HepG2 (cell line): ENCODE results near the gene TFRC. TPM values are rescaled to one million over a fixed set of nuclear protein-coding genes. Genes with fewer than 3 reads are reported as not detected.

Experiments used
- LCORL ChIP-seq, 2 experiments: fragments of 450-650 bp in 1 of 2; sonication (generic) in 1 of 2; formaldehyde crosslinking in 1 of 2; IDR thresholded peaks; 2 replicates each; pipeline versions ENCODE4 v1.5.0 to v1.6.1; 2017 to 2020; ENCODE audit warnings: antibody characterized with exemption in 1 of 2, missing genetic modification reagents in 1 of 2
- NFIC ChIP-seq: IDR thresholded peaks from 2 replicates; pipeline ENCODE4 v1.6.1; 2012; ENCODE audit warnings: mild to moderate bottlenecking, low read length, inconsistent platforms
- NR2F6 ChIP-seq, 2 experiments: IDR thresholded peaks; 2 replicates each; pipeline ENCODE4 v1.6.1; 2016; ENCODE audit warnings: antibody characterized with exemption in 1 of 2, mild to moderate bottlenecking in 1 of 2
- POGZ ChIP-seq: sonication (generic); formaldehyde crosslinking; IDR thresholded peaks from 2 replicates; pipeline ENCODE4 v1.4.0; 2020; ENCODE audit warnings: mild to moderate bottlenecking, missing genetic modification reagents
- RNF2 ChIP-seq: fragments of 450-650 bp; conservative IDR thresholded peaks from 2 replicates; pipeline ENCODE4 v1.6.1; 2016; ENCODE audit warnings: low read depth
- TAF1 ChIP-seq: sonication (generic); formaldehyde crosslinking; IDR thresholded peaks from 2 replicates; pipeline ENCODE4 v1.4.0; 2020; ENCODE audit warnings: missing genetic modification reagents
- XRCC5 ChIP-seq: fragments of 200-400 bp; formaldehyde crosslinking; optimal IDR thresholded peaks from 2 replicates; pipeline ENCODE3; 2017; ENCODE audit warnings: mild to moderate bottlenecking, low read length
- ZNF251 ChIP-seq: sonication (generic); formaldehyde crosslinking; IDR thresholded peaks from 2 replicates; pipeline ENCODE4 v1.9.0; 2021; ENCODE audit warnings: mild to moderate bottlenecking, missing genetic modification reagents
- ZNF3 ChIP-seq: IDR thresholded peaks from 2 replicates; pipeline ENCODE4 v1.7.0; 2017; ENCODE audit warnings: inconsistent platforms
- ZNF329 ChIP-seq: sonication (generic); formaldehyde crosslinking; IDR thresholded peaks from 2 replicates; pipeline ENCODE4 v1.9.0; 2021; ENCODE audit warnings: low read depth, mild to moderate bottlenecking, missing genetic modification reagents
- ZNF570 ChIP-seq: sonication (generic); formaldehyde crosslinking; IDR thresholded peaks from 2 replicates; pipeline ENCODE4 v1.4.0; 2020; ENCODE audit warnings: mild to moderate bottlenecking, missing genetic modification reagents, borderline replicate concordance
- ZNF572 ChIP-seq: sonication (generic); formaldehyde crosslinking; IDR thresholded peaks from 2 replicates; pipeline ENCODE4 v1.5.1; 2020; ENCODE audit warnings: mild to moderate bottlenecking, missing genetic modification reagents
- ZNF746 ChIP-seq: sonication (generic); formaldehyde crosslinking; IDR thresholded peaks from 2 replicates; pipeline ENCODE4 v1.8.0; 2022; ENCODE audit warnings: mild to moderate bottlenecking, missing genetic modification reagents
- ZNF891 ChIP-seq: sonication (generic); formaldehyde crosslinking; IDR thresholded peaks from 2 replicates; pipeline ENCODE4 v1.5.0; 2020; ENCODE audit warnings: mild to moderate bottlenecking, missing genetic modification reagents
- ZSCAN21 ChIP-seq: sonication (generic); formaldehyde crosslinking; IDR thresholded peaks from 2 replicates; pipeline ENCODE4 v1.8.0; 2022; ENCODE audit warnings: mild to moderate bottlenecking, missing genetic modification reagents, moderate library complexity, borderline replicate concordance
- ZSCAN22 ChIP-seq: sonication (generic); formaldehyde crosslinking; IDR thresholded peaks from 2 replicates; pipeline ENCODE4 v1.4.0; 2020; ENCODE audit warnings: mild to moderate bottlenecking, missing genetic modification reagents
- ZSCAN30 ChIP-seq: sonication (generic); formaldehyde crosslinking; IDR thresholded peaks from 2 replicates; pipeline ENCODE4 v1.5.0; 2020; ENCODE audit warnings: mild to moderate bottlenecking, missing genetic modification reagents
- polyA plus RNA-seq, 8 experiments: library from polyadenylated mRNA; depleted of rRNA in 3 of 8; stranded (reverse) in 7 of 8; unstranded in 1 of 8; fragments of >200 nt; fragmentation: Illumina TruSeq in 4 of 8; extraction: Trizol in 4 of 8; gene quantifications; 2 replicates each; pipeline versions ENCODE4 v1.2.1 to v1.2.3, GENCODE V29; 2011 to 2016; ENCODE audit warnings: low read depth in 4 of 8, missing spikeins in 1 of 8, mixed read lengths in 1 of 8; ENCODE audit not compliant: insufficient read depth in 1 of 8
- total RNA-seq, 5 experiments: library from RNA; depleted of rRNA; stranded (reverse); fragments of >200 nt; fragmentation: Illumina TruSeq; extraction: Trizol; gene quantifications; 2 replicates each; pipeline ENCODE4 v1.2.3, GENCODE V29; 2016; ENCODE audit warnings: low read depth in 1 of 5
- TF ChIP-seq, protein P1 (sequence below): sonication (generic); formaldehyde crosslinking; IDR thresholded peaks from 2 replicates; pipeline ENCODE4 v1.8.0; 2022; ENCODE audit warnings: low read depth, missing genetic modification reagents
- TF ChIP-seq, protein P2 (sequence below): IDR thresholded peaks from 2 replicates; pipeline ENCODE4 v1.6.1; 2016; ENCODE audit warnings: low read depth
- TF ChIP-seq, protein P3 (sequence below): sonication (generic); formaldehyde crosslinking; IDR thresholded peaks from 2 replicates; pipeline ENCODE4 v1.5.1; 2020; ENCODE audit warnings: missing genetic modification reagents, mild to moderate bottlenecking, borderline replicate concordance
- TF ChIP-seq, protein P4 (sequence below): sonication (generic); formaldehyde crosslinking; IDR thresholded peaks from 2 replicates; pipeline ENCODE4 v1.8.0; 2022; ENCODE audit warnings: mild to moderate bottlenecking, missing genetic modification reagents; ENCODE audit not compliant: insufficient replicate concordance
- TF ChIP-seq, protein P5 (sequence below): fragments of 450-650 bp; IDR thresholded peaks from 2 replicates; pipeline ENCODE4 v1.6.1; 2017; ENCODE audit warnings: mild to moderate bottlenecking

Gene TFRC
- total and polyA plus RNA-seq, 2 of the 13 experiments (the other 11 are each of a cell fraction or from before 2014, with no cell fraction given): 188 to 274 TPM

GRCh38 chr3:196055683-196056270 is 26.1 kb downstream of the TFRC start (continued):
- TF ChIP-seq, protein P1, sequence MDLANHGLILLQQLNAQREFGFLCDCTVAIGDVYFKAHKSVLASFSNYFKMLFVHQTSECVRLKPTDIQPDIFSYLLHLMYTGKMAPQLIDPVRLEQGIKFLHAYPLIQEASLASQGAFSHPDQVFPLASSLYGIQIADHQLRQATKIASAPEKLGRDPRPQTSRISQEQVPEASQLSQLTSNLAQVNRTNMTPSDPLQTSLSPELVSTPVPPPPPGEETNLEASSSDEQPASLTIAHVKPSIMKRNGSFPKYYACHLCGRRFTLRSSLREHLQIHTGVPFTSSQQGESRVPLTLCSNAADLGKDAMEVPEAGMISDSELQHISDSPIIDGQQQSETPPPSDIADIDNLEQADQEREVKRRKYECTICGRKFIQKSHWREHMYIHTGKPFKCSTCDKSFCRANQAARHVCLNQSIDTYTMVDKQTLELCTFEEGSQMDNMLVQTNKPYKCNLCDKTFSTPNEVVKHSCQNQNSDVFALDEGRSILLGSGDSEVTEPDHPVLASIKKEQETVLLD (CRISPR knock-in tag): peak; percentile 62; the same call in 1 of the 2 replicates
- TF ChIP-seq ZNF891 (peak; percentile 97), ZNF746 (peak; percentile 90), LCORL (IDR thresholded peaks at IDR 0.05) (no peak), LCORL (CRISPR knock-in tag; IDR thresholded peaks at IDR 0.05) (peak; percentile 92), RNF2 (no peak), NR2F6 (IDR thresholded peaks at IDR 0.05) (peak; percentile 96), NR2F6 (CRISPR knock-in tag; IDR thresholded peaks at IDR 0.05) (peak; percentile 98), ZNF572 (CRISPR knock-in tag) (no peak), ZNF329 (CRISPR knock-in tag) (peak; percentile 85; the same call in 1 of the 2 replicates), TAF1 (CRISPR knock-in tag) (0 out of 2 replicates have a peak, but pooled peaks have one; percentile 19), ZNF3 (peak; percentile 66; the same call in 1 of the 2 replicates), NFIC (peak; percentile 53; the same call in 1 of the 2 replicates), POGZ (peak; percentile 97), ZSCAN30 (CRISPR knock-in tag) (peak; percentile 37; the same call in 1 of the 2 replicates), ZSCAN22 (no peak), ZNF570 (CRISPR knock-in tag) (no peak), ZNF251 (CRISPR knock-in tag) (no peak), XRCC5 (no peak), ZSCAN21 (CRISPR knock-in tag) (peak; percentile 97)
- TF ChIP-seq, protein P2, sequence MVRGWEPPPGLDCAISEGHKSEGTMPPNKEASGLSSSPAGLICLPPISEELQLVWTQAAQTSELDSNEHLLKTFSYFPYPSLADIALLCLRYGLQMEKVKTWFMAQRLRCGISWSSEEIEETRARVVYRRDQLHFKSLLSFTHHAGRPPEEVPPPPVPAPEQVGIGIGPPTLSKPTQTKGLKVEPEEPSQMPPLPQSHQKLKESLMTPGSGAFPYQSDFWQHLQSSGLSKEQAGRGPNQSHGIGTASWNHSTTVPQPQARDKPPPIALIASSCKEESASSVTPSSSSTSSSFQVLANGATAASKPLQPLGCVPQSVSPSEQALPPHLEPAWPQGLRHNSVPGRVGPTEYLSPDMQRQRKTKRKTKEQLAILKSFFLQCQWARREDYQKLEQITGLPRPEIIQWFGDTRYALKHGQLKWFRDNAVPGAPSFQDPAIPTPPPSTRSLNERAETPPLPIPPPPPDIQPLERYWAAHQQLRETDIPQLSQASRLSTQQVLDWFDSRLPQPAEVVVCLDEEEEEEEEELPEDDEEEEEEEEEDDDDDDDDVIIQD (CRISPR knock-in tag): peak; percentile 63; the same call in 1 of the 2 replicates
- TF ChIP-seq, protein P3, sequence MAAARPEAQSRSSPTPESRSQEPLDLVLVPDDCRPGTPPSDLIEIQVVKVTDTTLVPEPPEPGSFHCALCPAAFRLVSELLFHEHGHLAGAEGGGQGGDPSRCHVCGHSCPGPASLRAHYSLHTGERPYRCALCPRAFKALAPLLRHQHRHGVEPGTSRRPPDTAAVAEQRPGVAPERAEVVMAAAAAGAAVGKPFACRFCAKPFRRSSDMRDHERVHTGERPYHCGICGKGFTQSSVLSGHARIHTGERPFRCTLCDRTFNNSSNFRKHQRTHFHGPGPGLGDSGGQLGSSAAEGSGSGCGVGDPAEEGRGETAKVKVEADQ (CRISPR knock-in tag): peak; percentile 89; the same call in 1 of the 2 replicates
- TF ChIP-seq, protein P4, sequence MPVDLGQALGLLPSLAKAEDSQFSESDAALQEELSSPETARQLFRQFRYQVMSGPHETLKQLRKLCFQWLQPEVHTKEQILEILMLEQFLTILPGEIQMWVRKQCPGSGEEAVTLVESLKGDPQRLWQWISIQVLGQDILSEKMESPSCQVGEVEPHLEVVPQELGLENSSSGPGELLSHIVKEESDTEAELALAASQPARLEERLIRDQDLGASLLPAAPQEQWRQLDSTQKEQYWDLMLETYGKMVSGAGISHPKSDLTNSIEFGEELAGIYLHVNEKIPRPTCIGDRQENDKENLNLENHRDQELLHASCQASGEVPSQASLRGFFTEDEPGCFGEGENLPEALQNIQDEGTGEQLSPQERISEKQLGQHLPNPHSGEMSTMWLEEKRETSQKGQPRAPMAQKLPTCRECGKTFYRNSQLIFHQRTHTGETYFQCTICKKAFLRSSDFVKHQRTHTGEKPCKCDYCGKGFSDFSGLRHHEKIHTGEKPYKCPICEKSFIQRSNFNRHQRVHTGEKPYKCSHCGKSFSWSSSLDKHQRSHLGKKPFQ (CRISPR knock-in tag): no peak
- TF ChIP-seq, protein P5, sequence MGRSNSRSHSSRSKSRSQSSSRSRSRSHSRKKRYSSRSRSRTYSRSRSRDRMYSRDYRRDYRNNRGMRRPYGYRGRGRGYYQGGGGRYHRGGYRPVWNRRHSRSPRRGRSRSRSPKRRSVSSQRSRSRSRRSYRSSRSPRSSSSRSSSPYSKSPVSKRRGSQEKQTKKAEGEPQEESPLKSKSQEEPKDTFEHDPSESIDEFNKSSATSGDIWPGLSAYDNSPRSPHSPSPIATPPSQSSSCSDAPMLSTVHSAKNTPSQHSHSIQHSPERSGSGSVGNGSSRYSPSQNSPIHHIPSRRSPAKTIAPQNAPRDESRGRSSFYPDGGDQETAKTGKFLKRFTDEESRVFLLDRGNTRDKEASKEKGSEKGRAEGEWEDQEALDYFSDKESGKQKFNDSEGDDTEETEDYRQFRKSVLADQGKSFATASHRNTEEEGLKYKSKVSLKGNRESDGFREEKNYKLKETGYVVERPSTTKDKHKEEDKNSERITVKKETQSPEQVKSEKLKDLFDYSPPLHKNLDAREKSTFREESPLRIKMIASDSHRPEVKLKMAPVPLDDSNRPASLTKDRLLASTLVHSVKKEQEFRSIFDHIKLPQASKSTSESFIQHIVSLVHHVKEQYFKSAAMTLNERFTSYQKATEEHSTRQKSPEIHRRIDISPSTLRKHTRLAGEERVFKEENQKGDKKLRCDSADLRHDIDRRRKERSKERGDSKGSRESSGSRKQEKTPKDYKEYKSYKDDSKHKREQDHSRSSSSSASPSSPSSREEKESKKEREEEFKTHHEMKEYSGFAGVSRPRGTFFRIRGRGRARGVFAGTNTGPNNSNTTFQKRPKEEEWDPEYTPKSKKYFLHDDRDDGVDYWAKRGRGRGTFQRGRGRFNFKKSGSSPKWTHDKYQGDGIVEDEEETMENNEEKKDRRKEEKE: no peak
